H1 (cell line): ENCODE data around the gene CRACDL. TPM values are rescaled to one million over a fixed set of nuclear protein-coding genes. Genes with fewer than 3 reads are reported as not detected.

Experiments used
- CTCF ChIA-PET: fragments of 300-600 bp; sonication (Branson Sonifier 250); formaldehyde crosslinking; loops from one replicate; lab custom pipeline; 2021; ENCODE audit not compliant: partially characterized antibody; lab: Charles Lee
- POLR2A ChIA-PET: fragments of 300-600 bp; sonication (Branson Sonifier 250); formaldehyde crosslinking; loops from one replicate; lab custom pipeline; 2021; ENCODE audit warnings: inconsistent platforms; ENCODE audit not compliant: partially characterized antibody; lab: Charles Lee
- DNase-seq, 2 experiments: peaks; one replicate each; pipeline versions ENCODE4 v3.0.0 to v3.0.0-alpha.2; 2010 to 2022; ENCODE audit warnings: low spot score in 2 of 2, low read depth in 1 of 2, mixed read lengths in 1 of 2
- FAIRE-seq: peaks from 2 replicates; lab custom pipeline; 2011; peaks lifted over from hg19 to GRCh38; lab: Jason Lieb, UNC
- H2AFZ ChIP-seq: 2 replicates; pipeline ENCODE4 v1.8.1; 2012; ENCODE audit warnings: low read length, inconsistent platforms
- H2AK5ac ChIP-seq: 2 replicates; pipeline ENCODE4 v1.6.1; 2013; ENCODE audit warnings: low read depth, low read length
- H2BK120ac ChIP-seq: replicated peaks from 2 replicates; pipeline ENCODE3; 2013; ENCODE audit warnings: low read depth, low read length, inconsistent platforms
- H2BK12ac ChIP-seq: 2 replicates; pipeline ENCODE4 v1.6.1; 2013; ENCODE audit warnings: low read depth, low read length
- H2BK15ac ChIP-seq: 2 replicates; pipeline ENCODE4 v1.6.1; 2013; ENCODE audit warnings: low read length
- H2BK20ac ChIP-seq: 2 replicates; pipeline ENCODE4 v1.6.1; 2013; ENCODE audit warnings: low read length
- H2BK5ac ChIP-seq: 2 replicates; pipeline ENCODE4 v1.6.1; 2013; ENCODE audit warnings: low read depth, low read length
- H3K14ac ChIP-seq: 2 replicates; pipeline ENCODE4 v1.6.1; 2013; ENCODE audit warnings: inconsistent platforms; ENCODE audit not compliant: insufficient read length
- H3K18ac ChIP-seq: 2 replicates; pipeline ENCODE4 v1.6.1; 2013; ENCODE audit warnings: low read length; ENCODE audit errors: extremely low read depth
- H3K23ac ChIP-seq: 2 replicates; pipeline ENCODE4 v1.6.1; 2013; ENCODE audit warnings: inconsistent platforms; ENCODE audit not compliant: insufficient read length
- H3K23me2 ChIP-seq: 2 replicates; pipeline ENCODE4 v1.6.1; 2013; ENCODE audit warnings: low read depth, low read length
- H3K27ac ChIP-seq: 2 replicates; pipeline ENCODE4 v1.6.1; 2011; ENCODE audit warnings: low read depth, low read length, inconsistent platforms
- H3K27me3 ChIP-seq, 4 experiments: replicated peaks in 1 of 4; 1 replicate in 1 of 4; 2 replicates in 3 of 4; pipeline versions ENCODE4 v1.6.1 to v1.8.1; 2011 to 2013; ENCODE audit warnings: low read length in 3 of 4, mild to moderate bottlenecking in 3 of 4, inconsistent platforms in 2 of 4, mixed read lengths in 2 of 4, moderate library complexity in 1 of 4; ENCODE audit not compliant: control insufficient read depth in 3 of 4, insufficient read depth in 3 of 4; ENCODE audit errors: extremely low read depth in 1 of 4
- H3K36me3 ChIP-seq, 4 experiments: 2 replicates each; pipeline versions ENCODE4 v1.6.1 to v1.8.1; 2011 to 2013; ENCODE audit warnings: mild to moderate bottlenecking in 4 of 4, low read length in 3 of 4, moderate library complexity in 2 of 4, control low read depth in 1 of 4, inconsistent platforms in 1 of 4; ENCODE audit not compliant: insufficient read depth in 4 of 4, control insufficient read depth in 2 of 4
- H3K4ac ChIP-seq: replicated peaks from 2 replicates; pipeline ENCODE3; 2013; ENCODE audit warnings: low read length, low read depth, mixed read lengths, inconsistent platforms; ENCODE audit not compliant: insufficient read length
- H3K4me1 ChIP-seq, 4 experiments: replicated peaks in 1 of 4; 1 replicate in 1 of 4; 2 replicates in 3 of 4; pipeline versions ENCODE4 v1.6.1 to v1.8.1; 2011 to 2013; ENCODE audit warnings: low read length in 3 of 4, inconsistent platforms in 2 of 4, mixed read lengths in 1 of 4; ENCODE audit not compliant: insufficient read depth in 4 of 4, control insufficient read depth in 3 of 4
- H3K4me2 ChIP-seq, 2 experiments: 2 replicates each; pipeline versions ENCODE4 v1.6.1 to v1.8.1; 2011 to 2013; ENCODE audit warnings: low read depth in 2 of 2, low read length in 2 of 2, control low read depth in 1 of 2, inconsistent platforms in 1 of 2, mild to moderate bottlenecking in 1 of 2; ENCODE audit not compliant: insufficient read depth in 1 of 2
- H3K4me3 ChIP-seq, 4 experiments: fragments of 200-600, 300-600 bp in 1 of 4; sonication (generic), shearing (Covaris generic), sonication (Bioruptor Twin) in 1 of 4; 2 replicates each; pipeline versions ENCODE4 v1.5.1 to v1.8.1; 2011 to 2016; ENCODE audit warnings: low read length in 4 of 4, low read depth in 3 of 4, control low read depth in 2 of 4, inconsistent platforms in 2 of 4, mild to moderate bottlenecking in 2 of 4, mixed read lengths in 1 of 4, moderate library complexity in 1 of 4; ENCODE audit not compliant: insufficient read depth in 2 of 4; ENCODE audit errors: extremely low read depth in 1 of 4
- H3K56ac ChIP-seq: replicated peaks from 2 replicates; pipeline ENCODE3; 2013; ENCODE audit warnings: low read depth, mild to moderate bottlenecking, mixed read lengths, low read length, inconsistent platforms; ENCODE audit not compliant: insufficient read length
- H3K79me1 ChIP-seq: 2 replicates; pipeline ENCODE4 v1.6.1; 2013; ENCODE audit warnings: low read depth, low read length, control low read depth
- H3K79me2 ChIP-seq, 2 experiments: 2 replicates each; pipeline versions ENCODE4 v1.6.1 to v1.8.1; 2012 to 2013; ENCODE audit warnings: low read length in 2 of 2, mild to moderate bottlenecking in 2 of 2, inconsistent platforms in 1 of 2; ENCODE audit not compliant: insufficient read depth in 2 of 2, control insufficient read depth in 1 of 2
- H3K9ac ChIP-seq, 4 experiments: replicated peaks in 1 of 4; 1 replicate in 1 of 4; 2 replicates in 3 of 4; pipeline versions ENCODE4 v1.6.1 to v1.8.1; 2011 to 2013; ENCODE audit warnings: low read depth in 3 of 4, low read length in 3 of 4, control low read depth in 2 of 4, mild to moderate bottlenecking in 2 of 4, moderate library complexity in 2 of 4, inconsistent platforms in 1 of 4; ENCODE audit errors: extremely low read depth in 1 of 4
- H3K9me3 ChIP-seq, 2 experiments: 2 replicates each; pipeline versions ENCODE4 v1.6.1 to v1.8.1; 2012 to 2013; ENCODE audit warnings: mild to moderate bottlenecking in 2 of 2, moderate library complexity in 2 of 2, control low read depth in 1 of 2, inconsistent platforms in 1 of 2, low read depth in 1 of 2, low read length in 1 of 2, mixed read lengths in 1 of 2; ENCODE audit not compliant: insufficient read depth in 2 of 2
- H4K20me1 ChIP-seq, 2 experiments: replicated peaks in 1 of 2; 2 replicates each; pipeline versions ENCODE3 to v1.8.1; 2011 to 2013; ENCODE audit warnings: inconsistent platforms in 2 of 2, low read length in 2 of 2, mild to moderate bottlenecking in 1 of 2; ENCODE audit not compliant: insufficient read depth in 2 of 2, control insufficient read depth in 1 of 2
- H4K5ac ChIP-seq: 2 replicates; pipeline ENCODE4 v1.6.1; 2013; ENCODE audit warnings: low read length, low read depth, mixed read lengths, inconsistent platforms; ENCODE audit not compliant: insufficient read length
- H4K8ac ChIP-seq: 2 replicates; pipeline ENCODE4 v1.8.0; 2013; ENCODE audit warnings: mild to moderate bottlenecking, moderate library complexity, low read length, inconsistent platforms; ENCODE audit not compliant: insufficient read depth; ENCODE audit errors: extremely low read depth
- H4K91ac ChIP-seq: replicated peaks from 2 replicates; pipeline ENCODE3; 2013; ENCODE audit warnings: low read length, mixed read lengths, inconsistent platforms; ENCODE audit not compliant: insufficient read length
- CEBPB ChIP-seq: IDR thresholded peaks from 2 replicates; pipeline ENCODE4 v1.6.1; 2012; ENCODE audit warnings: low read depth, low read length
- EGR1 ChIP-seq: IDR thresholded peaks from 2 replicates; pipeline ENCODE4 v1.6.1; 2011; ENCODE audit warnings: low read depth, low read length, borderline replicate concordance
- EP300 ChIP-seq, 2 experiments: IDR thresholded peaks; 1 replicate in 1 of 2; 2 replicates in 1 of 2; pipeline ENCODE4 v1.6.1; 2011 to 2012; ENCODE audit warnings: low read depth in 2 of 2, low read length in 2 of 2, mild to moderate bottlenecking in 2 of 2, borderline replicate concordance in 1 of 2, inconsistent platforms in 1 of 2, moderate library complexity in 1 of 2
- HDAC6 ChIP-seq: IDR thresholded peaks from one replicate; pipeline ENCODE4 v1.7.1; 2012; ENCODE audit warnings: low read depth, mild to moderate bottlenecking, inconsistent platforms, low read length, moderate library complexity
- RAD21 ChIP-seq, 2 experiments: IDR thresholded peaks in 1 of 2; conservative IDR thresholded peaks in 1 of 2; 2 replicates each; pipeline ENCODE4 v1.6.1; 2011; ENCODE audit warnings: low read depth in 2 of 2, low read length in 2 of 2, improper control_type of control experiment in 1 of 2, inconsistent platforms in 1 of 2, mild to moderate bottlenecking in 1 of 2, moderate library complexity in 1 of 2
- SRF ChIP-seq: IDR thresholded peaks from 2 replicates; pipeline ENCODE4 v1.6.1; 2011; ENCODE audit warnings: mild to moderate bottlenecking, low read depth, low read length, moderate library complexity
- WGBS, 2 experiments: shearing (Covaris generic) in 1 of 2; methylation state at CpG; one replicate each; pipeline versions ENCODE4 v1.1.6 to v1.1.7; 2013 to 2015; ENCODE audit warnings: low lambda C conversion rate in 2 of 2, mixed read lengths in 2 of 2, inconsistent platforms in 1 of 2, low coverage in 1 of 2, missing lambda C conversion rate in 1 of 2; ENCODE audit not compliant: insufficient replicate concordance in 2 of 2, insufficient coverage in 1 of 2, insufficient read length in 1 of 2; ENCODE audit errors: extremely low coverage in 1 of 2, missing lambda C conversion rate in 1 of 2; 5-methylcytosine and 5-hydroxymethylcytosine counted together
- polyA plus RNA-seq, 7 experiments: library from polyadenylated mRNA; depleted of rRNA in 3 of 7; stranded (reverse) in 5 of 7; unstranded in 2 of 7; fragments of >200 nt in 5 of 7; fragments of 200-250 nt in 2 of 7; gene quantifications; 1 replicate in 5 of 7; 2 replicates in 1 of 7; 4 replicates in 1 of 7; pipeline versions ENCODE4 v1.2.1 to v1.2.3, GENCODE V29; 2011 to 2013; ENCODE audit warnings: missing spikeins in 2 of 7, mixed read lengths in 2 of 7
- total RNA-seq: library from RNA; stranded (reverse); fragmentation: NEBNext Ultra II Directional; extraction: Animal tissue kit (Norgen Biotek cat#: 25700); gene quantifications from 2 replicates; pipeline ENCODE4 v1.2.1, GENCODE V29; 2021

Gene CRACDL
- total and polyA plus RNA-seq, 2 of the 8 experiments (the other 6 are each of a cell fraction or from before 2014, with no cell fraction given), result 0.07 to 0.38 TPM

- H3K4me3 ChIP-seq, result no peak overlapping the region
- H4K5ac ChIP-seq, result no peak overlapping the region
- H3K23me2 ChIP-seq, result no peaks in the 10 kb centered on the region
- H3K18ac ChIP-seq, result no peak overlapping the region
- POLR2A ChIA-PET, result no interaction called here
- peaks cover 3 to 12% of the 10 kb centered on the region in 2 experiments; a peak in 1 of 4 replicates for H3K9me3 ChIP-seq
- no peak overlapping the region for H3K56ac ChIP-seq
- H3K4me1 ChIP-seq, result peaks cover 1 to 6% (median 4%) of the 10 kb centered on the region in 4 experiments; a peak in 4 of 7 replicates
- no peaks in the 10 kb centered on the region for H3K79me2 ChIP-seq
- no peak overlapping the region for H4K8ac ChIP-seq
- no peaks in the 10 kb centered on the region for H3K79me1 ChIP-seq
- no peak overlapping the region for H2BK5ac ChIP-seq
- TF ChIP-seq SRF, result no peak
- no peak for TF ChIP-seq CEBPB
- TF ChIP-seq RAD21 (IDR thresholded peaks at IDR 0.05 in 1 of 2, conservative IDR thresholded peaks at IDR 0.05 in 1 of 2; ENCODE audit: low read depth in 2 of 2, low read length in 2 of 2), result no peak
- no peak for TF ChIP-seq EP300 (IDR thresholded peaks at IDR 0.05; ENCODE audit: borderline replicate concordance in 1 of 2, low read depth in 2 of 2, low read length in 2 of 2)
- no peak for TF ChIP-seq HDAC6
- no peak for TF ChIP-seq EGR1
- H2BK20ac ChIP-seq, result no peak overlapping the region
- DNase-seq, result no peak
- H3K14ac ChIP-seq, result no peak overlapping the region
- H3K4me2 ChIP-seq, result no peak overlapping the region
- H4K20me1 ChIP-seq, result no peaks in the 10 kb centered on the region
- CTCF ChIA-PET, result interaction anchor here (1.6 kb wide), 1 partner anchor 59 kb away, joined by 3 read pairs; no protein-coding TSS in a partner anchor
- no peaks in the 10 kb centered on the region for H3K27me3 ChIP-seq
- H4K91ac ChIP-seq, result no peak overlapping the region
- no peak for FAIRE-seq
- no peak overlapping the region for H3K9ac ChIP-seq
- H2BK120ac ChIP-seq, result no peak overlapping the region
- no peak overlapping the region for H2BK15ac ChIP-seq
- H3K36me3 ChIP-seq, result no peaks in the 10 kb centered on the region
- 85% methylated on average over 1 of the region's 1 CpG; no CpG with 5 or more reads in 1 of the 2 experiments for WGBS, 2 experiments
- H3K27ac ChIP-seq, result no peak overlapping the region
- no peak overlapping the region for H2AFZ ChIP-seq
- no peak overlapping the region for H2AK5ac ChIP-seq
- H3K23ac ChIP-seq, result no peak overlapping the region
- H2BK12ac ChIP-seq, result no peak overlapping the region
- H3K4ac ChIP-seq, result no peak overlapping the region
Observed at GRCh38 chr2:98777710-98778109, 158.3 kb downstream of the CRACDL start.
